ENCODE data around the gene OSM. TPM values are rescaled to one million over a fixed set of nuclear protein-coding genes. Genes with fewer than 3 reads are reported as not detected.

Gene OSM
- total RNA-seq (not detected in 2 replicates), polyA plus RNA-seq (not detected in 2 replicates), polyA minus RNA-seq (not detected in 2 replicates), Bru-seq, nascent RNA (not detected), BruChase-seq, experiment 1, labeled RNA remaining after a 6-hour chase (not detected), BruChase-seq, experiment 2, labeled RNA remaining after a 2-hour chase (not detected)
- polyA plus RNA-seq (2011; cell fraction: cytosol; rRNA removed), result not detected in 2 replicates
- polyA plus RNA-seq (2011; cell fraction: nucleus; rRNA removed), result 0.07 TPM in 1 of 2 replicates, not detected in the other
- not detected in 2 replicates for polyA plus RNA-seq (2012)
- polyA minus RNA-seq (2011; cell fraction: cytosol; rRNA and poly(A)+ RNA removed), result not detected
- polyA minus RNA-seq (2011; cell fraction: nucleus; rRNA and poly(A)+ RNA removed), result not detected in 2 replicates
- long read RNA-seq, result 0 reads

DNA sequence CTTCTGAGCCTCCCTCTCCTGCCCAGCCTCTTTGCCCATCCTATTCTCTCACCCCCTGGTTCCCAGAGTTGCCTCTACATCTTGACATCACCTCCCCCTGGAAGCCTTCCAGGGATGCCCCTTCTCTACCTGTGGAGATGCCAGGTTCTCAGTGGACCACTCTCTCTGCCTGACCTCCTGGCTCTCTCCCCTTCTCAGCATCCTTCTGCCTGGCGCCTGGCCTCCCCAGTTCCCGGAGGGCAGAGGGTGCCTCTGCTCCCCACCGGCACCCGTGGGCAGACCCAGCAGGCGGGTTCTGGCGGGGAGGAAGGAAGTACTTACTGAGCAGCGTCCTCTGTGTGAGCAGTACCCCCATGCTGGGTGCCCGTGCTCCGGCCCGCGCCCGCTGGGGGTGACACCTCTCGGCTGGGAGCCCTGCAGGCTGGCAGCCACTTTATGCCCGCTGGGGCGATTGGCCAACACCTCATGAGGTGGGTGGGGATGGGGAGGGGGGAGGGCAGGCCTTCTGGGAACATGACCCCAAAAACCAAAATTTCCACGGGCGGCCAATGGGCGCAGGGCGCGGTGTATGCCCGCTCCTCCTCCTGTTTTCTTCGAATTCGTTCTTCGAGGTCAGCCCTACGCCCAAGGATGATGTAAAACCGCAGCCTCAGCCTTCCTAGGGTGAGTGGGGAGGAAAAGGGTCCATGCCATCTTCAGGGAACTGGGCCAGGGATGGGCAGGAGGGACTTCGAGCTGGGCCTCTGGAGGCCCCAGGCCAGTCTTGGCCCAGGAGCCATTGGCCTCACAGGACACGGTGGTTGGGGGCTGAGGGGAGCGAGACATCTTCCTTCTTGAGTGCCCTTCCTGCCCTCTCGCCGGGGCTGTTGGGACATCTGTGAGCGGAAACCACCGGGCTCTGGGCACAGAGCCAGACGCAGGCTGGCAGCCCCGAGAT, at the start of gene OSM:
Gene OSM (minus strand): TSS at position 407 of the 937 bp plus-strand sequence. CDS start 52 bp downstream, at position 355.
- no peak within 1 kb of the TSS for H3K4me3 ChIP-seq (replicated peaks in 1 of 3; ENCODE audit: insufficient read depth in 1 of 3, low read depth in 1 of 3, low read length in 3 of 3)
- no peaks in the 10 kb centered on the region for H3K9me1 ChIP-seq (replicated peaks; ENCODE audit: control insufficient read depth, extremely low read depth, insufficient read depth, low read length)
- H3K27me3 ChIP-seq (ENCODE audit: control insufficient read depth in 2 of 2, insufficient read depth in 2 of 2, low read length in 2 of 2), result no peaks in the 10 kb centered on the region
- no peak within 1 kb of the TSS for H2AFZ ChIP-seq (ENCODE audit: low read depth, low read length)
- FAIRE-seq (no peak), DNase-seq (ENCODE audit: low read depth, low spot score) (no peak)
- no peaks in the 10 kb centered on the region for H4K20me1 ChIP-seq (replicated peaks; ENCODE audit: control insufficient read depth, extremely low read depth, insufficient read depth, low read length)
- no peak within 1 kb of the TSS for H3K27ac ChIP-seq (ENCODE audit: insufficient read depth, low read depth, low read length)
- no peak within 1 kb of the TSS for H3K4me2 ChIP-seq (ENCODE audit: insufficient read depth, low read length)
- H3K4me1 ChIP-seq (ENCODE audit: control insufficient read depth, extremely low read depth, insufficient read depth, low read length), result peaks cover 6% of the 10 kb centered on the region
- intact Hi-C loops (cut with micrococcal nuclease), result no loop called here
- POLR2A ChIA-PET, result no interaction called here
- no peaks in the 10 kb centered on the region for H3K36me3 ChIP-seq (ENCODE audit: control insufficient read depth in 2 of 2, extremely low read depth in 1 of 2, insufficient read depth in 2 of 2, low read length in 2 of 2)
- no peaks in the 10 kb centered on the region for H3K9me3 ChIP-seq (replicated peaks; ENCODE audit: control insufficient read depth, insufficient read depth, low read length)
- TF ChIP-seq EZH2 (IDR thresholded peaks at IDR 0.05; ENCODE audit: borderline replicate concordance, low read depth, low read length, severe bottlenecking) (no peak), GATA2 (IDR thresholded peaks at IDR 0.05; ENCODE audit: insufficient read depth, insufficient read length, low read depth, low read length) (no peak), JUN (IDR thresholded peaks at IDR 0.05; ENCODE audit: borderline replicate concordance, insufficient read depth, insufficient read length, low read depth) (no peak), POLR2A (IDR thresholded peaks at IDR 0.05; ENCODE audit: low read depth, low read length) (no peak), FOS (IDR thresholded peaks at IDR 0.05; ENCODE audit: borderline replicate concordance, insufficient read depth, low read length) (no peak), MYC (IDR thresholded peaks at IDR 0.05; ENCODE audit: low read depth, low read length) (no peak), POLR2AphosphoS5 (IDR thresholded peaks at IDR 0.05; ENCODE audit: insufficient read depth, low read depth, low read length) (no peak)
- TF ChIP-seq, protein P1, sequence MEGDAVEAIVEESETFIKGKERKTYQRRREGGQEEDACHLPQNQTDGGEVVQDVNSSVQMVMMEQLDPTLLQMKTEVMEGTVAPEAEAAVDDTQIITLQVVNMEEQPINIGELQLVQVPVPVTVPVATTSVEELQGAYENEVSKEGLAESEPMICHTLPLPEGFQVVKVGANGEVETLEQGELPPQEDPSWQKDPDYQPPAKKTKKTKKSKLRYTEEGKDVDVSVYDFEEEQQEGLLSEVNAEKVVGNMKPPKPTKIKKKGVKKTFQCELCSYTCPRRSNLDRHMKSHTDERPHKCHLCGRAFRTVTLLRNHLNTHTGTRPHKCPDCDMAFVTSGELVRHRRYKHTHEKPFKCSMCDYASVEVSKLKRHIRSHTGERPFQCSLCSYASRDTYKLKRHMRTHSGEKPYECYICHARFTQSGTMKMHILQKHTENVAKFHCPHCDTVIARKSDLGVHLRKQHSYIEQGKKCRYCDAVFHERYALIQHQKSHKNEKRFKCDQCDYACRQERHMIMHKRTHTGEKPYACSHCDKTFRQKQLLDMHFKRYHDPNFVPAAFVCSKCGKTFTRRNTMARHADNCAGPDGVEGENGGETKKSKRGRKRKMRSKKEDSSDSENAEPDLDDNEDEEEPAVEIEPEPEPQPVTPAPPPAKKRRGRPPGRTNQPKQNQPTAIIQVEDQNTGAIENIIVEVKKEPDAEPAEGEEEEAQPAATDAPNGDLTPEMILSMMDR (IDR thresholded peaks at IDR 0.05; ENCODE audit: extremely low read depth in 1 of 2, insufficient read depth in 1 of 2, low read depth in 1 of 2, low read length in 2 of 2), result no peak
- TF ChIP-seq, protein P2, sequence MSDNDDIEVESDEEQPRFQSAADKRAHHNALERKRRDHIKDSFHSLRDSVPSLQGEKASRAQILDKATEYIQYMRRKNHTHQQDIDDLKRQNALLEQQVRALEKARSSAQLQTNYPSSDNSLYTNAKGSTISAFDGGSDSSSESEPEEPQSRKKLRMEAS (IDR thresholded peaks at IDR 0.05; ENCODE audit: insufficient read depth, insufficient read length), result no peak
- H3K79me2 ChIP-seq (ENCODE audit: control insufficient read depth, insufficient read depth, low read length), result no peaks in the 10 kb centered on the region
- no peak within 1 kb of the TSS for H3K9ac ChIP-seq (replicated peaks; ENCODE audit: extremely low read depth, insufficient read depth, low read length)
- CTCF ChIA-PET, result interaction anchor here (4.3 kb wide), 1 partner anchor 11 kb away, joined by 37 read pairs; no protein-coding TSS in a partner anchor
- dilution Hi-C loops (cut with MboI; ENCODE audit: extremely low pct_ligation_motif_present, low sequenced_read_pairs), result no loop called here
- BruUV-seq (replicated peaks), result no TSS peak

All from endothelial cell of umbilical vein (primary cell).